ENCODE measurements around the gene VPS72. TPM values are rescaled to one million over a fixed set of nuclear protein-coding genes. Genes with fewer than 3 reads are reported as not detected.

The VPS72 gene
- total RNA-seq, 1 donor from 2014 or later = 106 TPM

Other genes starting within 250 kb of the VPS72 start
- 30.2 TPM for gene CERS2, start 215.4 kb downstream of the VPS72 start, total RNA-seq
- gene ANXA9, start 207.9 kb downstream of the VPS72 start, total RNA-seq = under 0.01 TPM
- 12.2 TPM for gene MINDY1, start 183.3 kb downstream of the VPS72 start, total RNA-seq
- gene PRUNE1, start 181.7 kb downstream of the VPS72 start, total RNA-seq = 20.4 TPM
- gene BNIPL, start 153.6 kb downstream of the VPS72 start, total RNA-seq = under 0.01 TPM
- 2.0 TPM for gene C1orf56, start 142.4 kb downstream of the VPS72 start, total RNA-seq
- 31.0 TPM for gene CDC42SE1, start 130.6 kb downstream of the VPS72 start, total RNA-seq
- gene MLLT11, start 129.8 kb downstream of the VPS72 start, total RNA-seq = 95.8 TPM
- 9.4 TPM for gene GABPB2, start 119.4 kb downstream of the VPS72 start, total RNA-seq
- 16.7 TPM for gene SEMA6C, start 43.6 kb downstream of the VPS72 start, total RNA-seq
- gene TNFAIP8L2, start 33.5 kb downstream of the VPS72 start, total RNA-seq = 0.82 TPM
- 24.1 TPM for gene LYSMD1, start 24.3 kb downstream of the VPS72 start, total RNA-seq
- gene SCNM1, start 24.1 kb downstream of the VPS72 start, total RNA-seq = 27.3 TPM
- not detected for gene TMOD4, start 14.2 kb downstream of the VPS72 start, total RNA-seq
- gene PIP5K1A, start 8.4 kb upstream of the VPS72 start, total RNA-seq = 70.5 TPM
- gene PSMD4, start 64.5 kb upstream of the VPS72 start, total RNA-seq = 110 TPM
- 4.9 TPM for gene ZNF687, start 92.1 kb upstream of the VPS72 start, total RNA-seq
- gene PI4KB, start 137.2 kb upstream of the VPS72 start, total RNA-seq = 28.5 TPM
- gene RFX5, start 157.1 kb upstream of the VPS72 start, total RNA-seq = 14.3 TPM
- 6.5 TPM for gene SELENBP1, start 182.5 kb upstream of the VPS72 start, total RNA-seq
- gene PSMB4, start 209.4 kb upstream of the VPS72 start, total RNA-seq = 369 TPM

Measured in frontal cortex (tissue), 1 donor.